GM12878 (cell line): Measurements from ENCODE around the gene ADAMTS3. TPM values are rescaled to one million over a fixed set of nuclear protein-coding genes. Genes with fewer than 3 reads are reported as not detected.

Experiments used
- ATAC-seq: fragments of 200-7000 bp; cut with Tn5 transposase; 3 replicates; pipeline ENCODE4 v1.9.1; 2020; ENCODE audit warnings: mild to moderate bottlenecking, moderate library complexity
- BruUV-seq: library from RNA; stranded (reverse); fragments of 400-500 nt; replicated peaks from 2 replicates; lab custom pipeline; 2021; lab: Mats Ljungman, UMichigan
- CTCF ChIA-PET: fragments of 300-600 bp; sonication (Branson Sonifier 250); formaldehyde crosslinking; extraction: SDS; loops from one replicate; lab custom pipeline; 2021; ENCODE audit warnings: inconsistent platforms; lab: Yijun Ruan, JAX
- POLR2A ChIA-PET: fragments of 350-600 bp; formaldehyde crosslinking; extraction: SDS; loops from one replicate; lab custom pipeline; 2021; ENCODE audit warnings: inconsistent platforms; lab: Charles Lee
- RAD21 ChIA-PET: fragments of 300-600 bp; sonication (Branson Sonifier 250); formaldehyde crosslinking; loops from one replicate; lab custom pipeline; 2023; ENCODE audit warnings: antibody characterized with exemption; ENCODE audit not compliant: unreplicated experiment; lab: Charles Lee
- SMC1A ChIA-PET: fragments of 300-600 bp; sonication (Branson Sonifier 250); formaldehyde crosslinking; loops from one replicate; lab custom pipeline; 2023; ENCODE audit not compliant: unreplicated experiment, uncharacterized antibody; lab: Charles Lee
- DNase-seq: peaks from one replicate; pipeline ENCODE4 v3.0.0-alpha.2; 2011; ENCODE audit warnings: low read depth, low spot score
- FAIRE-seq: peaks from 3 replicates; lab custom pipeline; 2011; peaks lifted over from hg19 to GRCh38; lab: Jason Lieb, UNC
- H2AFZ ChIP-seq: 2 replicates; pipeline ENCODE4 v1.6.0; 2011; ENCODE audit warnings: low read depth, low read length, control low read depth; ENCODE audit not compliant: control insufficient read depth
- H3K27ac ChIP-seq: 2 replicates; pipeline ENCODE4 v1.5.1; 2011; ENCODE audit warnings: control low read depth; ENCODE audit not compliant: control insufficient read depth, insufficient read depth
- H3K27me3 ChIP-seq, 2 experiments: replicated peaks in 1 of 2; 2 replicates each; pipeline versions ENCODE4 v1.6.0 to v1.6.1; 2011; ENCODE audit warnings: low read length in 1 of 2; ENCODE audit not compliant: control insufficient read depth in 2 of 2, insufficient read depth in 2 of 2
- H3K36me3 ChIP-seq, 2 experiments: 2 replicates each; pipeline ENCODE4 v1.5.1; 2011; ENCODE audit warnings: low read length in 1 of 2; ENCODE audit not compliant: control insufficient read depth in 2 of 2, insufficient read depth in 2 of 2
- H3K4me1 ChIP-seq: 2 replicates; pipeline ENCODE4 v1.6.1; 2011; ENCODE audit warnings: mild to moderate bottlenecking, low read length, moderate library complexity, mixed read lengths; ENCODE audit not compliant: control insufficient read depth, insufficient read depth
- H3K4me2 ChIP-seq: 2 replicates; pipeline ENCODE4 v1.6.0; 2011; ENCODE audit warnings: control low read depth; ENCODE audit not compliant: control insufficient read depth, insufficient read depth
- H3K4me3 ChIP-seq: fragments of 200-600 bp; sonication (generic); 2 replicates; pipeline ENCODE4 v1.5.1; 2016
- H3K79me2 ChIP-seq: 2 replicates; pipeline ENCODE4 v1.6.0; 2011; ENCODE audit warnings: low read length; ENCODE audit not compliant: control insufficient read depth, insufficient read depth
- H3K9ac ChIP-seq: 2 replicates; pipeline ENCODE4 v1.8.0; 2011; ENCODE audit warnings: low read length, control low read depth, mixed read lengths; ENCODE audit not compliant: control insufficient read depth, insufficient read depth
- H3K9me3 ChIP-seq: replicated peaks from 3 replicates; pipeline ENCODE4 v1.5.1; 2011; ENCODE audit warnings: mild to moderate bottlenecking, low read length; ENCODE audit not compliant: control insufficient read depth, insufficient read depth
- H4K20me1 ChIP-seq: 2 replicates; pipeline ENCODE4 v1.6.0; 2011; ENCODE audit not compliant: control insufficient read depth, insufficient read depth
- CHD2 ChIP-seq: IDR thresholded peaks from 2 replicates; pipeline ENCODE4 v1.6.1; 2011; ENCODE audit warnings: low read depth, low read length, improper control_type of control experiment, borderline replicate concordance
- ESRRA ChIP-seq: IDR thresholded peaks from 2 replicates; pipeline ENCODE4 v1.6.1; 2012; ENCODE audit warnings: mild to moderate bottlenecking, low read length, improper control_type of control experiment
- HDAC6 ChIP-seq: fragments of 200-600 bp; sonication (generic); IDR thresholded peaks from one replicate; pipeline ENCODE4 v1.8.0; 2017; ENCODE audit warnings: antibody characterized with exemption; ENCODE audit not compliant: unreplicated experiment
- HDGF ChIP-seq: fragments of 450-650 bp; IDR thresholded peaks from 2 replicates; pipeline ENCODE4 v1.6.1; 2016; ENCODE audit warnings: antibody characterized with exemption
- MXI1 ChIP-seq: fragments of 150-350 bp; IDR thresholded peaks from 2 replicates; pipeline ENCODE4 v1.6.1; 2011; ENCODE audit warnings: low read depth, mild to moderate bottlenecking, inconsistent platforms, low read length, improper control_type of control experiment
- POLR2A ChIP-seq: IDR thresholded peaks from 2 replicates; pipeline ENCODE4 v1.6.1; 2011; ENCODE audit warnings: low read depth, mild to moderate bottlenecking, low read length
- RAD21 ChIP-seq: IDR thresholded peaks from 2 replicates; pipeline ENCODE4 v1.6.1; 2011; ENCODE audit warnings: mild to moderate bottlenecking, low read depth, low read length, moderate library complexity; ENCODE audit not compliant: insufficient read depth
- RBBP5 ChIP-seq: fragments of 200-600 bp; sonication (generic); conservative IDR thresholded peaks from 2 replicates; pipeline ENCODE4 v1.6.1; 2016
- SREBF1 ChIP-seq: IDR thresholded peaks from 2 replicates; pipeline ENCODE4 v1.6.1; 2012; ENCODE audit warnings: mild to moderate bottlenecking, low read length
- USF2 ChIP-seq: IDR thresholded peaks from 2 replicates; pipeline ENCODE4 v1.6.1; 2011; ENCODE audit warnings: low read depth, low read length, improper control_type of control experiment, borderline replicate concordance
- ZBTB33 ChIP-seq: fragments of 450-650 bp; IDR thresholded peaks from 2 replicates; pipeline ENCODE4 v1.6.1; 2017; ENCODE audit warnings: mild to moderate bottlenecking
- ZSCAN29 ChIP-seq: fragments of 450-650 bp; IDR thresholded peaks from 2 replicates; pipeline ENCODE4 v1.6.1; 2017; ENCODE audit warnings: mild to moderate bottlenecking, moderate library complexity
- WGBS: methylation state at CpG from one replicate; pipeline ENCODE4 v1.1.6; 2016; ENCODE audit warnings: low lambda C conversion rate; ENCODE audit not compliant: insufficient replicate concordance, insufficient coverage; ENCODE audit errors: missing lambda C conversion rate; 5-methylcytosine and 5-hydroxymethylcytosine counted together
- in situ Hi-C: fragments of 300-500 bp; cut with MboI; formaldehyde crosslinking; loops from 9 replicates; pipeline ENCODE4 v1.14.3; 2018; ENCODE audit warnings: mixed read lengths
- intact Hi-C: fragments of 100-400 bp; cut with micrococcal nuclease; formaldehyde crosslinking; loops from one replicate; pipeline ENCODE4 v1.14.2; 2022; ENCODE audit not compliant: unreplicated experiment
- polyA plus RNA-seq, 11 experiments: library from polyadenylated mRNA; depleted of rRNA in 4 of 11; unstranded in 6 of 11; stranded (reverse) in 5 of 11; fragments of >200 nt; fragmentation: Nextera tagmentation in 4 of 11; fragmentation: Illumina TruSeq in 1 of 11; extraction: Ambion mirVana in 4 of 11; extraction: Trizol in 1 of 11; gene quantifications; 1 replicate in 1 of 11; 2 replicates in 10 of 11; pipeline versions ENCODE4 v1.2.1 to v1.2.3, GENCODE V29; 2011 to 2016; ENCODE audit warnings: inconsistent platforms in 2 of 11, missing spikeins in 2 of 11, low read depth in 1 of 11
- total RNA-seq, 4 experiments: library from RNA; depleted of rRNA in 3 of 4; stranded (reverse); fragments of >200 nt in 3 of 4; fragmentation: Illumina TruSeq in 1 of 4; extraction: Trizol in 1 of 4; gene quantifications; 2 replicates each; pipeline versions ENCODE4 v1.2.1 to v1.2.3, GENCODE V29; 2013 to 2021
- TF ChIP-seq, protein P1 (sequence below): fragments of 450-650 bp; IDR thresholded peaks from 2 replicates; pipeline ENCODE4 v1.6.1; 2018; ENCODE audit warnings: mild to moderate bottlenecking, low read depth, moderate library complexity; ENCODE audit not compliant: partially characterized antibody

ADAMTS3 gene
- total and polyA plus RNA-seq, 10 of the 15 experiments (the other 5 are each of a cell fraction or from before 2014, with no cell fraction given): under 0.01 to 0.07 (median 0.02) TPM; not detected in 6

DNA sequence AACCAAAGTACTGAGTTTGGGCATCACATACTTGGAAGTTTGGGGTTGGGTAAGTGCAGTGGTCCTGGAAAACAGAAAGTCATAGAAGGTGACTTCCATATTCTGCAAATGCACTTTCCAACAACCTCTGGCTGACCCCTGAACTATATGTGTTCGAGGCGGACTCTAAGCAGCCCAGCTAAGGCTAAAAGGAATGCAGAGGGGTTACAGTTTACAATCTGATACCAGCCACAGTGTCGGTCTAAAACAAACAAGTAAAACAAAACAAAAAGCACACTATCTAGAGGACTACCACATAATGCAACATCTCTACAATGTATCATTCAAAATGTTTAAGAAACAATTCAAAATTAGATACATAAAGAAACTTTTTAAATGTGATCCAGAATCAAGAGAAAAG, 185.6 kb downstream of the ADAMTS3 start (continued):
- TF ChIP-seq ZBTB33 (no peak), USF2 (no peak)

GRCh38 chr4:72378901-72379300, 190.1 kb downstream of the ADAMTS3 start:
- no peak for FAIRE-seq
- DNase-seq: no peak
- no TSS peak for BruUV-seq
- no peaks in the 10 kb centered on the region for H4K20me1 ChIP-seq
- H3K9ac ChIP-seq: no peak overlapping the region
- no peak for TF ChIP-seq RBBP5
- no peak for TF ChIP-seq MXI1
- no peak for TF ChIP-seq HDAC6
- no peak for TF ChIP-seq ZSCAN29
- TF ChIP-seq, protein P1, sequence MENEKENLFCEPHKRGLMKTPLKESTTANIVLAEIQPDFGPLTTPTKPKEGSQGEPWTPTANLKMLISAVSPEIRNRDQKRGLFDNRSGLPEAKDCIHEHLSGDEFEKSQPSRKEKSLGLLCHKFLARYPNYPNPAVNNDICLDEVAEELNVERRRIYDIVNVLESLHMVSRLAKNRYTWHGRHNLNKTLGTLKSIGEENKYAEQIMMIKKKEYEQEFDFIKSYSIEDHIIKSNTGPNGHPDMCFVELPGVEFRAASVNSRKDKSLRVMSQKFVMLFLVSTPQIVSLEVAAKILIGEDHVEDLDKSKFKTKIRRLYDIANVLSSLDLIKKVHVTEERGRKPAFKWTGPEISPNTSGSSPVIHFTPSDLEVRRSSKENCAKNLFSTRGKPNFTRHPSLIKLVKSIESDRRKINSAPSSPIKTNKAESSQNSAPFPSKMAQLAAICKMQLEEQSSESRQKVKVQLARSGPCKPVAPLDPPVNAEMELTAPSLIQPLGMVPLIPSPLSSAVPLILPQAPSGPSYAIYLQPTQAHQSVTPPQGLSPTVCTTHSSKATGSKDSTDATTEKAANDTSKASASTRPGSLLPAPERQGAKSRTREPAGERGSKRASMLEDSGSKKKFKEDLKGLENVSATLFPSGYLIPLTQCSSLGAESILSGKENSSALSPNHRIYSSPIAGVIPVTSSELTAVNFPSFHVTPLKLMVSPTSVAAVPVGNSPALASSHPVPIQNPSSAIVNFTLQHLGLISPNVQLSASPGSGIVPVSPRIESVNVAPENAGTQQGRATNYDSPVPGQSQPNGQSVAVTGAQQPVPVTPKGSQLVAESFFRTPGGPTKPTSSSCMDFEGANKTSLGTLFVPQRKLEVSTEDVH: no peak
- no peak for TF ChIP-seq CHD2
- TF ChIP-seq ESRRA: no peak
- no peak for TF ChIP-seq POLR2A
- no peak for TF ChIP-seq RAD21
- no peak for TF ChIP-seq HDGF
- TF ChIP-seq SREBF1: no peak
- in situ Hi-C loops (no loop called here), intact Hi-C loops (no loop called here)
- WGBS: 23% methylated on average over 2 of the region's 2 CpGs
- no peaks in the 10 kb centered on the region for H3K36me3 ChIP-seq
- no peaks in the 10 kb centered on the region for H3K79me2 ChIP-seq
- CTCF ChIA-PET: interaction anchor here (0.7 to 0.9 kb wide), 3 partner anchors 21 to 88 kb away, joined by 3 read pairs; no protein-coding TSS in a partner anchor
- no peak overlapping the region for H3K4me3 ChIP-seq
- H3K9me3 ChIP-seq: no peaks in the 10 kb centered on the region
- no peak overlapping the region for H3K4me2 ChIP-seq
- no peaks in the 10 kb centered on the region for H3K27me3 ChIP-seq
- H2AFZ ChIP-seq: no peak overlapping the region
- no peak overlapping the region for H3K27ac ChIP-seq
- SMC1A ChIA-PET: no interaction called here
- RAD21 ChIA-PET: no interaction called here
- POLR2A ChIA-PET: no interaction called here
- ATAC-seq: no peak
- H3K4me1 ChIP-seq: no peaks in the 10 kb centered on the region
